Measurements from ENCODE around the gene MICU1.

The MICU1 gene

GRCh38 chr10:72616716-72617115 is 9.2 kb downstream of the MICU1 start:
- TF ChIP-seq, protein P1, sequence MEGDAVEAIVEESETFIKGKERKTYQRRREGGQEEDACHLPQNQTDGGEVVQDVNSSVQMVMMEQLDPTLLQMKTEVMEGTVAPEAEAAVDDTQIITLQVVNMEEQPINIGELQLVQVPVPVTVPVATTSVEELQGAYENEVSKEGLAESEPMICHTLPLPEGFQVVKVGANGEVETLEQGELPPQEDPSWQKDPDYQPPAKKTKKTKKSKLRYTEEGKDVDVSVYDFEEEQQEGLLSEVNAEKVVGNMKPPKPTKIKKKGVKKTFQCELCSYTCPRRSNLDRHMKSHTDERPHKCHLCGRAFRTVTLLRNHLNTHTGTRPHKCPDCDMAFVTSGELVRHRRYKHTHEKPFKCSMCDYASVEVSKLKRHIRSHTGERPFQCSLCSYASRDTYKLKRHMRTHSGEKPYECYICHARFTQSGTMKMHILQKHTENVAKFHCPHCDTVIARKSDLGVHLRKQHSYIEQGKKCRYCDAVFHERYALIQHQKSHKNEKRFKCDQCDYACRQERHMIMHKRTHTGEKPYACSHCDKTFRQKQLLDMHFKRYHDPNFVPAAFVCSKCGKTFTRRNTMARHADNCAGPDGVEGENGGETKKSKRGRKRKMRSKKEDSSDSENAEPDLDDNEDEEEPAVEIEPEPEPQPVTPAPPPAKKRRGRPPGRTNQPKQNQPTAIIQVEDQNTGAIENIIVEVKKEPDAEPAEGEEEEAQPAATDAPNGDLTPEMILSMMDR (IDR thresholded peaks at IDR 0.05) = no peak

DNA sequence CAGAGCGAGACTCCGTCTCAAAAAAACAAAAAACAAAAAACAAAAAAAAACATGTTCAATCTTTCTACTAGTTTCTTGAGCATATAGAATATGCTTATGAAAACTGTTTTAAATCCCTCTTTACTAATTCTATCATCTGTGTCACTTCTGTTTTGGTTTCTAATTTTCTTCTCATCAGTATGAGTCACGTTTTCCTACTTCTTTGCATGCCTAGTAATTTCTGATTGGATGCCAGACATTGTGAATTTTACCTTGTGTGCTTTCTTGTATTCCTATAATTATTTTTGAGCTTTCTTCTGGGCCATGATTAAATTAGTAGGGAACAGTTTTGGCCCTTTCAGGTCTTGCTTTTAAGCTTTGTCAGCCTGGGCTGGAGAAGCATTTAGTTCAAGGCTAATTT is 9.9 kb downstream of the MICU1 start:
- Histone ChIP-seq H3K4me1 (peaks cover 3% of the 10 kb centered on the region), H3K36me3 (ENCODE audit: control insufficient read depth, insufficient read depth, low read length) (no peaks in the 10 kb centered on the region), H2AFZ (no peak overlapping the region), H3K4me3 (ENCODE audit: low read depth, low read length) (no peak overlapping the region), H3K9ac (no peak overlapping the region), H3K9me3 (ENCODE audit: control insufficient read depth, low read length) (no peaks in the 10 kb centered on the region), H3K79me2 (peaks cover 13% of the 10 kb centered on the region), H3K27me3 (ENCODE audit: control insufficient read depth, insufficient read depth, low read length) (no peaks in the 10 kb centered on the region), H3K27ac (no peak overlapping the region), H3K4me2 (ENCODE audit: low read length) (no peak overlapping the region)
- TF ChIP-seq, protein P1 (IDR thresholded peaks at IDR 0.05) = no peak

More at GRCh38 chr10:72616716-72617115, 9.2 kb downstream of the MICU1 start:
- no peak overlapping the region for H2AFZ ChIP-seq
- H3K9me3 ChIP-seq (ENCODE audit: control insufficient read depth, low read length) = no peaks in the 10 kb centered on the region
- no peak overlapping the region for H3K4me3 ChIP-seq (ENCODE audit: low read depth, low read length)
- H3K27me3 ChIP-seq (ENCODE audit: control insufficient read depth, insufficient read depth, low read length) = no peaks in the 10 kb centered on the region
- no peak overlapping the region for H3K4me2 ChIP-seq (ENCODE audit: low read length)
- no peaks in the 10 kb centered on the region for H3K36me3 ChIP-seq (ENCODE audit: control insufficient read depth, insufficient read depth, low read length)
- peaks cover under 1% of the 10 kb centered on the region for H3K4me1 ChIP-seq
- no peak overlapping the region for H3K9ac ChIP-seq
- peaks cover 15% of the 10 kb centered on the region for H3K79me2 ChIP-seq
- H3K27ac ChIP-seq = no peak overlapping the region

- peak overlapping the region; percentile 66 for H3K4me2 ChIP-seq (ENCODE audit: low read length)
- no peaks in the 10 kb centered on the region for H3K36me3 ChIP-seq (ENCODE audit: control insufficient read depth, insufficient read depth, low read length)
- peaks cover 16% of the 10 kb centered on the region for H3K79me2 ChIP-seq
- H3K27me3 ChIP-seq (ENCODE audit: control insufficient read depth, insufficient read depth, low read length) = no peaks in the 10 kb centered on the region
- TF ChIP-seq, protein P1 (IDR thresholded peaks at IDR 0.05) = no peak
- H2AFZ ChIP-seq = peak overlapping the region; percentile 35
- peak overlapping the region; percentile 15 for H3K4me3 ChIP-seq (ENCODE audit: low read depth, low read length)
- H3K9me3 ChIP-seq (ENCODE audit: control insufficient read depth, low read length) = no peaks in the 10 kb centered on the region
- peaks cover 3% of the 10 kb centered on the region for H3K4me1 ChIP-seq
- peak overlapping the region; percentile 20 for H3K27ac ChIP-seq
- H3K9ac ChIP-seq = no peak overlapping the region
Measured at GRCh38 chr10:72612203-72612826, 13.6 kb downstream of the MICU1 start.

- peaks cover 3% of the 10 kb centered on the region for H3K4me1 ChIP-seq
- H3K4me2 ChIP-seq (ENCODE audit: low read length) = peak overlapping the region; percentile 66
- peak overlapping the region; percentile 15 for H3K4me3 ChIP-seq (ENCODE audit: low read depth, low read length)
- H3K9ac ChIP-seq = no peak overlapping the region
- H3K27ac ChIP-seq = peak overlapping the region; percentile 20
- peaks cover 19% of the 10 kb centered on the region for H3K79me2 ChIP-seq
- no peaks in the 10 kb centered on the region for H3K27me3 ChIP-seq (ENCODE audit: control insufficient read depth, insufficient read depth, low read length)
- H3K36me3 ChIP-seq (ENCODE audit: control insufficient read depth, insufficient read depth, low read length) = no peaks in the 10 kb centered on the region
- H2AFZ ChIP-seq = peak overlapping the region; percentile 35
- TF ChIP-seq, protein P1 (IDR thresholded peaks at IDR 0.05) = no peak
- H3K9me3 ChIP-seq (ENCODE audit: control insufficient read depth, low read length) = no peaks in the 10 kb centered on the region
Measured at GRCh38 chr10:72611783-72612182, 14.1 kb downstream of the MICU1 start.

DNA sequence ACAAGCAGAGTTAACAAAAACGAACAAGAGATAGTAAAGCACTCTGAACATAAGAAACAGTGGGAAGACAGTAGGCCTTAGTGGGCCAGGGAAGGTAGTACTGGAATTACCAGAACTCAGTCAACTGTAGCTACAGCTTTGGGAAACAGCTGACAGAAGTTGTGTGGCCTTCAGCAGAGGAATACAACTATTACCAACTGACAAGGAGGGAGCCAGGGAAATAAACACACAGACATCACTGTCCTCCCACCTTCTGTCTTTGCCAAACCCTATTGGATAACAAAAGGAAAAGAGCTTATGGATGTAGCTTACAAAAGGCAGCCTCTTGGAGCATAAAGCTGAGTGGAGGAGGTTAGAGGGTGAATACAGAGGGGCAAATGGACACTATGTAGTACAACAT is 15.4 kb downstream of the MICU1 start:
- no peak overlapping the region for H3K9ac ChIP-seq
- H2AFZ ChIP-seq = no peak overlapping the region
- TF ChIP-seq, protein P1 (IDR thresholded peaks at IDR 0.05) = no peak
- H3K36me3 ChIP-seq (ENCODE audit: control insufficient read depth, insufficient read depth, low read length) = no peaks in the 10 kb centered on the region
- peaks cover 21% of the 10 kb centered on the region for H3K79me2 ChIP-seq
- no peak overlapping the region for H3K4me3 ChIP-seq (ENCODE audit: low read depth, low read length)
- H3K4me1 ChIP-seq = peaks cover 3% of the 10 kb centered on the region
- no peaks in the 10 kb centered on the region for H3K27me3 ChIP-seq (ENCODE audit: control insufficient read depth, insufficient read depth, low read length)
- H3K9me3 ChIP-seq (ENCODE audit: control insufficient read depth, low read length) = no peaks in the 10 kb centered on the region
- H3K4me2 ChIP-seq (ENCODE audit: low read length) = no peak overlapping the region
- H3K27ac ChIP-seq = no peak overlapping the region

Measured in parathyroid adenoma (tissue), 2 donors.